Stimulated activated effector memory CD8-positive, alpha-beta T cell treated with anti-CD3 and anti-CD28 coated beads, Interleukin-12 subunit alpha, Interleukin-12 subunit beta, amount 100 ng/mL, for 72 hours (primary cell): ENCODE results near the gene AAGAB.
"Not testable (repeated sequence)": the region's sequence is repeated elsewhere in the genome, so short reads cannot be mapped to it uniquely, and the experiment has no call there.

ENCODE experiments used
- ATAC-seq: fragments of 150-1000 bp; cut with Tn5 transposase; 2 replicates; pipeline ENCODE4 v1.10.0; 2021
- DNase-seq, 2 donors: peaks; one replicate each; pipeline ENCODE4 v3.0.0; 2021 to 2022; ENCODE audit warnings: low spot score in 2 of 2
- H3K27ac Mint-ChIP-seq: one replicate; pipeline ENCODE4 v1.8.0; 2022; ENCODE audit warnings: mild to moderate bottlenecking, mixed read lengths
- H3K36me3 Mint-ChIP-seq: one replicate; pipeline ENCODE4 v1.8.0; 2022; ENCODE audit warnings: mild to moderate bottlenecking, mixed read lengths
- H3K4me1 Mint-ChIP-seq: one replicate; pipeline ENCODE4 v1.8.0; 2022; ENCODE audit warnings: mixed read lengths
- H3K4me3 Mint-ChIP-seq: one replicate; pipeline ENCODE4 v1.8.0; 2022; ENCODE audit warnings: mild to moderate bottlenecking, mixed read lengths
- H3K9me3 Mint-ChIP-seq: one replicate; pipeline ENCODE4 v1.8.0; 2022; ENCODE audit warnings: mixed read lengths

Gene AAGAB

GRCh38 chr15:67267440-67267839, 13.0 kb upstream of the AAGAB start:
- Mint-ChIP-seq H3K4me1 (no peaks in the 10 kb centered on the region), H3K4me3 (no peak overlapping the region), H3K9me3 (no peaks in the 10 kb centered on the region)

GRCh38 chr15:67266870-67267269, 12.4 kb upstream of the AAGAB start:
- H3K36me3 Mint-ChIP-seq = no peaks in the 10 kb centered on the region
- no peaks in the 10 kb centered on the region for H3K9me3 Mint-ChIP-seq
- no peak overlapping the region for H3K4me3 Mint-ChIP-seq
- H3K4me1 Mint-ChIP-seq = no peaks in the 10 kb centered on the region
- ATAC-seq (no peak), DNase-seq (no peak)
- H3K27ac Mint-ChIP-seq = no peak overlapping the region

More at GRCh38 chr15:67267440-67267839, 13.0 kb upstream of the AAGAB start:
- no peaks in the 10 kb centered on the region for H3K36me3 Mint-ChIP-seq
- no peak overlapping the region for H3K27ac Mint-ChIP-seq
- DNase-seq (no peak), ATAC-seq (no peak)

- no peak for ATAC-seq
- Mint-ChIP-seq H3K4me1 (peaks cover 9% of the 10 kb centered on the region), H3K27ac (no peak overlapping the region), H3K36me3 (peaks cover under 1% of the 10 kb centered on the region), H3K4me3 (no peak overlapping the region), H3K9me3 (no peaks in the 10 kb centered on the region)
- DNase-seq = no peak
Observed at GRCh38 chr15:67259806-67260205, 5.3 kb upstream of the AAGAB start.

DNA sequence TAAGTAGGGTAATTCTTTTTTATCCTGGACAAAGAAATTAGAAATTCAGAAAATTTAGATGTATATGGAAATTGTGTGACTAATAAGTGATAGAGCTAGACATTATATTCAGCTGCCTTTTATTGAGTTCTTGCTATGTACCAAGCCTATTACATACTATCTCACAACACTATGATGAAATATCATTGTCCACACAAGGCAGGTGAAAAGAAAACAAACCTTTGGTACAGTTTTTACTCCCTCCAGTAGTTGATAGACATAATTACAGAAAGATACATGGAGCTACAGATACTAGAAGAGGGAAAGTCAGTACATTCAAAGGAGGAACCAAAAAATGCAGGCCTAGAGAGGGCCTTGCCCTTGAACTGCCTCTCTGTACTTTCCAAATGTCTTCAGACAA, 4.9 kb upstream of the AAGAB start:
- Mint-ChIP-seq H3K27ac (no peak overlapping the region), H3K36me3 (peaks cover 4% of the 10 kb centered on the region)
- ATAC-seq = no peak

GRCh38 chr15:67258412-67258811, 4.0 kb upstream of the AAGAB start:
- ATAC-seq, DNase-seq, H3K9me3 Mint-ChIP-seq, H3K27ac Mint-ChIP-seq, H3K4me3 Mint-ChIP-seq: not testable (repeated sequence)
- H3K36me3 Mint-ChIP-seq = peaks cover 10% of the 10 kb centered on the region
- H3K4me1 Mint-ChIP-seq = peaks cover 11% of the 10 kb centered on the region

More for the DNA sequence above, 4.9 kb upstream of the AAGAB start:
- Mint-ChIP-seq H3K9me3 (no peaks in the 10 kb centered on the region), H3K4me3 (no peak overlapping the region), H3K4me1 (peaks cover 9% of the 10 kb centered on the region)
- no peak for DNase-seq

GRCh38 chr15:67256051-67256450, 1.6 kb upstream of the AAGAB start:
- no peak for ATAC-seq
- Mint-ChIP-seq H3K4me1 (peaks cover 33% of the 10 kb centered on the region), H3K36me3 (peaks cover 10% of the 10 kb centered on the region)

GRCh38 chr15:67253549-67254237, 768 bp downstream of the AAGAB start:
- Mint-ChIP-seq H3K27ac (peak overlapping the region; percentile 98), H3K9me3 (no peaks in the 10 kb centered on the region), H3K4me3 (peak overlapping the region; percentile 97), H3K36me3 (peaks cover 10% of the 10 kb centered on the region), H3K4me1 (peaks cover 48% of the 10 kb centered on the region)
- DNase-seq (no peak), ATAC-seq (no peak)

More at GRCh38 chr15:67256051-67256450, 1.6 kb upstream of the AAGAB start:
- Mint-ChIP-seq H3K4me3 (peak overlapping the region; percentile 97), H3K27ac (no peak overlapping the region), H3K9me3 (no peaks in the 10 kb centered on the region)
- no peak for DNase-seq

- ATAC-seq = no peak
- Mint-ChIP-seq H3K36me3 (peaks cover 10% of the 10 kb centered on the region), H3K4me3 (peak overlapping the region; percentile 97), H3K27ac (peak overlapping the region; percentile 98), H3K9me3 (no peaks in the 10 kb centered on the region), H3K4me1 (peaks cover 51% of the 10 kb centered on the region)
- no peak for DNase-seq
Observed at GRCh38 chr15:67253101-67253500, 1.4 kb downstream of the AAGAB start.

- no peak overlapping the region for H3K27ac Mint-ChIP-seq
- peaks cover 59% of the 10 kb centered on the region for H3K4me1 Mint-ChIP-seq
- ATAC-seq = no peak
- DNase-seq = no peak
- peaks cover 12% of the 10 kb centered on the region for H3K36me3 Mint-ChIP-seq
- no peak overlapping the region for H3K4me3 Mint-ChIP-seq
- peaks cover 2% of the 10 kb centered on the region for H3K9me3 Mint-ChIP-seq
Observed at GRCh38 chr15:67251318-67251717, 3.1 kb downstream of the AAGAB start.

DNA sequence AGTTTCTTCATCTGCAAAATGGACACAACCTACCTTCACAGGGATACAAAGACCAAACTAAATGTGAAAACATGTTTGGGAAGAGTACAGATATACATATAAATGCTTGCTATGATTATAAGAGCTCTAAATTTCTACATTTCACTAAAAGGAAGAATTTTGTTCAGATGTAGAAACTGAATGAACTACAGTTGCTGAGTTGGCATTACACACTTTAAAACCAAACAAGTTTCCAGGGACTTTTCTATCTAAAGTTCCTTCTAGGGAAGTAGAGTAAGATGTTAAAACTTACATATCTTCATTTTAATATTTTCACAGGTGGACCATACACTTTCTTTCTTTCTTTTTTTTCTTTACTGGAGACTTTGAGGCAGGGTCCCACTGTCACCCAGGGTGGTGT, 4.6 kb downstream of the AAGAB start:
- Mint-ChIP-seq H3K4me1 (peaks cover 51% of the 10 kb centered on the region), H3K36me3 (peaks cover 25% of the 10 kb centered on the region), H3K9me3 (peaks cover 2% of the 10 kb centered on the region), H3K27ac (no peak overlapping the region), H3K4me3 (no peak overlapping the region)
- DNase-seq (no peak), ATAC-seq (no peak)

DNA sequence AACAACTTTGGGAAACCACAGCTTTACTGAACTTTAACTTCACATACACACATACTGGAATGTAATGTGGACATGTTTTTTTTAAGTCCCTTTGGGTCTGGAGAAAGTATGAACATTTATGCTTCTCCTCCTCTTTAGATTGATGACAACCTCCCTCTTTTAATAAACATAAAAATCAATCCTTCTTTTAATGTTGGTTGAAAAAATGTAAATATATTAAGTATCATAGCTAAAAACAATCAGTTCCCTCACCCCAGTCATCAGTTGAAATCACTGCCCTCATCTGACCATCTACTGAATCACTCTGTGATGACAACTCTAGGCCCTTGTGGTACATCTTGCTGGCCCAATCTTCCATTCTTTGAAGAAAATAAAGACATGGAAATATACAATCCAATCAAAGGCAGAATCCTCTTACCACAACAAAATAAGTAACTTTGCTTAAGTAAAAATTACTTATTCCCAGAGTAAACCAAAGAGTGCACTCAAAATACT, 6.4 kb downstream of the AAGAB start:
- no peak for DNase-seq
- ATAC-seq = peak; percentile 61
- Mint-ChIP-seq H3K4me3 (no peak overlapping the region), H3K9me3 (peaks cover 2% of the 10 kb centered on the region), H3K4me1 (peaks cover 50% of the 10 kb centered on the region), H3K27ac (no peak overlapping the region), H3K36me3 (peaks cover 20% of the 10 kb centered on the region)

GRCh38 chr15:67246606-67247005, 7.9 kb downstream of the AAGAB start:
- not testable (repeated sequence) for DNase-seq, ATAC-seq, H3K9me3 Mint-ChIP-seq, H3K27ac Mint-ChIP-seq, H3K4me3 Mint-ChIP-seq
- H3K4me1 Mint-ChIP-seq = peaks cover 49% of the 10 kb centered on the region
- peaks cover 24% of the 10 kb centered on the region for H3K36me3 Mint-ChIP-seq

DNA sequence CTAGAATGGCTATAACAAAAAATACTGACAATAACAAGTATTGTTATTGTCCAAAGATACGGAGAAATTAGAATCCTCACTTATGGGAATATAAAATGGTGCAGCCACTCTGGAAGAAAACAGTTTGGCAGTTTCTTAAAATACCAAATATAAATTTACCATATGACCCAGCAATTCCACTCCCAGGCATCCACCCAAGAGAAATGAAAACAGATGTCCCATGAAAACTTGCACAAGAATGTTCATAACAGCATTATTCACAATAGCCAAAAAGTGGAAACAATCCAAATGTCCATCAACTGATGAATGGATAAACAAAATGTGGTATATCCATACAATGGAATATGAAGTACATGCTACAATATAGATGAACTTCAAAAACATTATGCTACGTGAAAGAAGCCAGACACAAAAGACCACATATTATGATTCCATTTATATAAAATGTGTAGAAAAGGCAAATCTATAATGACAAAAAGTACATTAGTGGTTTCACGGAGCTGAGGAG, 9.4 kb downstream of the AAGAB start:
- DNase-seq = no peak
- Mint-ChIP-seq H3K27ac (no peak overlapping the region), H3K36me3 (peaks cover 36% of the 10 kb centered on the region), H3K4me3 (no peak overlapping the region), H3K9me3 (peaks cover 2% of the 10 kb centered on the region), H3K4me1 (peaks cover 52% of the 10 kb centered on the region)
- no peak for ATAC-seq

DNA sequence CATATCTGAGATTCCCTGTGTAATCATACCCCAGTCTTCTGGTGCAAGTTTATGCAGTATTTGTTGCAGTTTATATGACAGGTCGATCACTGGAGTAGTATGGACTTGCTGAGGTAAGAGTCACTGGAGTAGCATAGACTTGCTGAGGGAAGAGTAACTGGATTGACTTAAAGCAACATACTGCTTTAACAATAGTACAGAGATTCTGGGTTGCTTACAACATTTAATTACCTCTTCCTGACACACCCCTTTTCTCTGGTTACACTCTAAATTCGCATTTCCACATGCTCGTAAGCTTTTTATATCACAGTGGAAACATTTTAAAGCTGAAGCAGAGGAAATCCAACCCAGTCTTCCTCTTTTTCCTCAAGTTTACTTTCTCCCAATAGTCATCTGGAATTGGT, 11.8 kb downstream of the AAGAB start:
- Mint-ChIP-seq H3K9me3 (peaks cover 2% of the 10 kb centered on the region), H3K36me3 (peaks cover 36% of the 10 kb centered on the region), H3K27ac (no peak overlapping the region), H3K4me3 (peak overlapping the region; percentile 5), H3K4me1 (peaks cover 43% of the 10 kb centered on the region)
- ATAC-seq (no peak), DNase-seq (no peak)

GRCh38 chr15:67241132-67241855, 13.2 kb downstream of the AAGAB start:
- peak overlapping the region; percentile 51 for H3K4me3 Mint-ChIP-seq
- peaks cover 34% of the 10 kb centered on the region for H3K36me3 Mint-ChIP-seq
- no peaks in the 10 kb centered on the region for H3K9me3 Mint-ChIP-seq
- DNase-seq (peak; percentile 16 to 80), ATAC-seq (peak; percentile 96)
- peaks cover 37% of the 10 kb centered on the region for H3K4me1 Mint-ChIP-seq
- H3K27ac Mint-ChIP-seq = peak overlapping the region; percentile 85
